Sigmoid colon (tissue), 3 donors: ENCODE results near the gene CACNG4.

ENCODE experiments used
- POLR2A ChIP-seq, 2 donors: fragments of 450-650 bp; IDR thresholded peaks; one replicate each; pipeline ENCODE4 v1.6.1; 2016; ENCODE audit warnings: antibody characterized with exemption in 2 of 2, mild to moderate bottlenecking in 2 of 2, moderate library complexity in 2 of 2
- TF ChIP-seq, protein P1 (sequence below), 4 experiments: fragments of 450-650 bp in 3 of 4; fragments of 200-600 bp in 1 of 4; IDR thresholded peaks; one replicate each; pipeline ENCODE4 v1.5.1; 2016 to 2019; ENCODE audit warnings: antibody characterized with exemption in 4 of 4, mild to moderate bottlenecking in 3 of 4, moderate library complexity in 2 of 4

DNA sequence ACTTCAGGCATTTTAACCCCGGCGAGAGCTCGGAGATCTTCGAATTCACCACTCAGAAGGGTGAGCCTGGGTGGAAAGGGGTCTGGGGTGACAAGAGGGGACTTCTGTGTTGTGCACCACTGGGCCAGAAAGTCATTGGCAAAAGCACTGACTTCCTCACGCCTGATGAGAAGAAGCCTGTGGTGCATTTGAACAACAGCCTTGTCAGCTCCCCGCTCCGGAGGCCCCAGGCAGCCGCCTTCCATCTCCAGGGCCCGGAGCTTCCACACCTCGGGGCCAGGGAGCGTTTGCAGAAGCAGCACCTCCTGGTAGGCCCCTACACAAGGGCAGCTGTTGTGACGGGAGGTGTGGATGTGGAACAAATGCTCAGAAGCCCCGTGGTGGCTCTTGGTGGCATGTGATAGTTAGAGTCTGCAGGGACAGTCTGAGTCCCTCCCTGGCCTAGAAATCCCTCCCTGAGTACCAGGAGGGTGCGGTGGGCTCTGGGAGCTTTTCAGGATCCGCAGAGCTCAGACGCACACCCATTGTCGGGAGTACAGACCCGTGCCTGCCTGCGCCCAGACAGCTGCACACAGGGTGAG lies 89.6 kb downstream of the CACNG4 start:
- TF ChIP-seq, protein P1, sequence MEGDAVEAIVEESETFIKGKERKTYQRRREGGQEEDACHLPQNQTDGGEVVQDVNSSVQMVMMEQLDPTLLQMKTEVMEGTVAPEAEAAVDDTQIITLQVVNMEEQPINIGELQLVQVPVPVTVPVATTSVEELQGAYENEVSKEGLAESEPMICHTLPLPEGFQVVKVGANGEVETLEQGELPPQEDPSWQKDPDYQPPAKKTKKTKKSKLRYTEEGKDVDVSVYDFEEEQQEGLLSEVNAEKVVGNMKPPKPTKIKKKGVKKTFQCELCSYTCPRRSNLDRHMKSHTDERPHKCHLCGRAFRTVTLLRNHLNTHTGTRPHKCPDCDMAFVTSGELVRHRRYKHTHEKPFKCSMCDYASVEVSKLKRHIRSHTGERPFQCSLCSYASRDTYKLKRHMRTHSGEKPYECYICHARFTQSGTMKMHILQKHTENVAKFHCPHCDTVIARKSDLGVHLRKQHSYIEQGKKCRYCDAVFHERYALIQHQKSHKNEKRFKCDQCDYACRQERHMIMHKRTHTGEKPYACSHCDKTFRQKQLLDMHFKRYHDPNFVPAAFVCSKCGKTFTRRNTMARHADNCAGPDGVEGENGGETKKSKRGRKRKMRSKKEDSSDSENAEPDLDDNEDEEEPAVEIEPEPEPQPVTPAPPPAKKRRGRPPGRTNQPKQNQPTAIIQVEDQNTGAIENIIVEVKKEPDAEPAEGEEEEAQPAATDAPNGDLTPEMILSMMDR (IDR thresholded peaks at IDR 0.05): no peak
- no peak for TF ChIP-seq POLR2A (IDR thresholded peaks at IDR 0.05)
